Activated CD4-positive, CD25-positive, alpha-beta regulatory T cell treated with anti-CD3 and anti-CD28 coated beads, Interleukin-2, amount 50 U/mL, for 16 hours (primary cell): ENCODE measurements around the gene RALGAPA2.

Experiments used
- DNase-seq: peaks from one replicate; pipeline ENCODE4 v3.0.0-alpha.2; 2020; ENCODE audit warnings: low read depth, low spot score

Gene RALGAPA2

GRCh38 chr20:20497242-20497978 is 215.0 kb downstream of the RALGAPA2 start:
- DNase-seq, result no peak

GRCh38 chr20:20495729-20496503 is 216.5 kb downstream of the RALGAPA2 start:
- DNase-seq, result no peak

GRCh38 chr20:20493701-20494100 is 218.7 kb downstream of the RALGAPA2 start:
- no peak for DNase-seq

- no peak for DNase-seq
Observed at GRCh38 chr20:20492521-20493332, 219.7 kb downstream of the RALGAPA2 start.

- DNase-seq, result no peak
Observed at GRCh38 chr20:20491784-20492264, 220.6 kb downstream of the RALGAPA2 start.

- DNase-seq, result no peak
Observed at GRCh38 chr20:20491110-20491783, 221.2 kb downstream of the RALGAPA2 start.

- no peak for DNase-seq
Observed at GRCh38 chr20:20490673-20491072, 221.8 kb downstream of the RALGAPA2 start.

- no peak for DNase-seq
Observed at GRCh38 chr20:20489648-20490341, 222.6 kb downstream of the RALGAPA2 start.

- DNase-seq, result no peak
Observed at GRCh38 chr20:20489054-20489453, 223.4 kb downstream of the RALGAPA2 start.

- DNase-seq, result no peak
Observed at GRCh38 chr20:20488388-20488787, 224.1 kb downstream of the RALGAPA2 start.

GRCh38 chr20:20487811-20488210 is 224.6 kb downstream of the RALGAPA2 start:
- no peak for DNase-seq

- no peak for DNase-seq
Observed at GRCh38 chr20:20483328-20483727, 229.1 kb downstream of the RALGAPA2 start.

- no peak for DNase-seq
Observed at GRCh38 chr20:20482453-20482852, 230.0 kb downstream of the RALGAPA2 start.

GRCh38 chr20:20480689-20481088 is 231.8 kb downstream of the RALGAPA2 start:
- no peak for DNase-seq

- DNase-seq, result no peak
Observed at GRCh38 chr20:20480126-20480525, 232.3 kb downstream of the RALGAPA2 start.

GRCh38 chr20:20477444-20478041 is 234.9 kb downstream of the RALGAPA2 start:
- no peak for DNase-seq

GRCh38 chr20:20476504-20476903 is 235.9 kb downstream of the RALGAPA2 start:
- no peak for DNase-seq

- no peak for DNase-seq
Observed at GRCh38 chr20:20473657-20474056, 238.8 kb downstream of the RALGAPA2 start.

GRCh38 chr20:20472684-20473274 is 239.7 kb downstream of the RALGAPA2 start:
- DNase-seq, result no peak

- no peak for DNase-seq
Observed at GRCh38 chr20:20466341-20466879, 246.0 kb downstream of the RALGAPA2 start.
